SK-N-SH treated with all-trans-retinoic acid at 6 μM for 48 hours (cell line): ENCODE measurements around the gene LRRC7.
A peak's percentile ranks its signal among the peaks of the same experiment; 100 is the strongest.

ENCODE experiments used
- ATAC-seq: fragments of 200-7000 bp; cut with Tn5 transposase; 3 replicates; pipeline ENCODE4 v1.9.1; 2020; ENCODE audit warnings: mild to moderate bottlenecking, moderate library complexity
- ARNTL ChIP-seq: fragments of 450-650 bp; formaldehyde crosslinking; IDR thresholded peaks from 2 replicates; pipeline ENCODE4 v1.5.0; 2020; ENCODE audit warnings: low read depth, mild to moderate bottlenecking, moderate library complexity, borderline replicate concordance
- BACH2 ChIP-seq: fragments of 250-450 bp; sonication (Bioruptor Pico); IDR thresholded peaks from 2 replicates; pipeline ENCODE4 v1.9.0; 2021; ENCODE audit warnings: mild to moderate bottlenecking, borderline replicate concordance
- ESRRG ChIP-seq: fragments of 250-450 bp; sonication (Bioruptor Pico); IDR thresholded peaks from 2 replicates; pipeline ENCODE4 v1.6.1; 2021; ENCODE audit warnings: mild to moderate bottlenecking
- ISL1 ChIP-seq: fragments of 250-450 bp; sonication (Bioruptor Pico); IDR thresholded peaks from 2 replicates; pipeline ENCODE4 v2.1.2; 2022; ENCODE audit warnings: mild to moderate bottlenecking, moderate library complexity
- PPARA ChIP-seq: fragments of 250-450 bp; sonication (Bioruptor Pico); IDR thresholded peaks from 2 replicates; pipeline ENCODE4 v1.5.0; 2020; ENCODE audit warnings: mild to moderate bottlenecking, borderline replicate concordance
- RARB ChIP-seq: fragments of 250-450 bp; sonication (Bioruptor Pico); IDR thresholded peaks from 2 replicates; pipeline ENCODE4 v1.8.0; 2021; ENCODE audit warnings: mild to moderate bottlenecking, moderate library complexity
- SNAI2 ChIP-seq: fragments of 250-450 bp; sonication (Bioruptor Pico); IDR thresholded peaks from 2 replicates; pipeline ENCODE4 v1.5.0; 2020; ENCODE audit warnings: mild to moderate bottlenecking, moderate library complexity
- TCF4 ChIP-seq: fragments of 250-450 bp; sonication (Bioruptor Pico); IDR thresholded peaks from 2 replicates; pipeline ENCODE4 v1.8.0; 2021; ENCODE audit warnings: mild to moderate bottlenecking, moderate library complexity, borderline replicate concordance
- TOX ChIP-seq: fragments of 250-450 bp; sonication (Bioruptor Pico); IDR thresholded peaks from 2 replicates; pipeline ENCODE4 v1.8.0; 2021; ENCODE audit warnings: mild to moderate bottlenecking, moderate library complexity, borderline replicate concordance
- ZC3H10 ChIP-seq: fragments of 250-450 bp; sonication (Bioruptor Pico); IDR thresholded peaks from 2 replicates; pipeline ENCODE4 v1.5.1; 2021; ENCODE audit warnings: mild to moderate bottlenecking, moderate library complexity
- ZFP3 ChIP-seq: fragments of 250-450 bp; sonication (Bioruptor Pico); IDR thresholded peaks from 2 replicates; pipeline ENCODE4 v1.5.0; 2020; ENCODE audit warnings: mild to moderate bottlenecking, moderate library complexity
- ZFP30 ChIP-seq: fragments of 450-650 bp; formaldehyde crosslinking; IDR thresholded peaks from 2 replicates; pipeline ENCODE4 v1.5.0; 2022; ENCODE audit warnings: mild to moderate bottlenecking, moderate library complexity
- ZNF565 ChIP-seq: fragments of 450-650 bp; formaldehyde crosslinking; conservative IDR thresholded peaks from 2 replicates; pipeline ENCODE4 v1.5.0; 2020; ENCODE audit warnings: low read depth, mild to moderate bottlenecking, moderate library complexity
- ZNF8 ChIP-seq: fragments of 450-650 bp; formaldehyde crosslinking; IDR thresholded peaks from 2 replicates; pipeline ENCODE4 v1.5.0; 2020; ENCODE audit warnings: mild to moderate bottlenecking, moderate library complexity
- TF ChIP-seq, protein P1 (sequence below): fragments of 250-450 bp; sonication (Bioruptor Pico); IDR thresholded peaks from 2 replicates; pipeline ENCODE4 v1.5.1; 2021; ENCODE audit warnings: mild to moderate bottlenecking, moderate library complexity
- TF ChIP-seq, protein P2 (sequence below): fragments of 250-450 bp; sonication (Bioruptor Pico); IDR thresholded peaks from 2 replicates; pipeline ENCODE4 v1.8.0; 2021; ENCODE audit warnings: low read depth, mild to moderate bottlenecking, moderate library complexity, borderline replicate concordance
- TF ChIP-seq, protein P3 (sequence below): fragments of 250-450 bp; sonication (Bioruptor Pico); IDR thresholded peaks from 2 replicates; pipeline ENCODE4 v1.5.1; 2020; ENCODE audit warnings: low read depth, mild to moderate bottlenecking, moderate library complexity
- TF ChIP-seq, protein P4 (sequence below): fragments of 250-450 bp; sonication (Bioruptor Pico); IDR thresholded peaks from 2 replicates; pipeline ENCODE4 v1.5.0; 2020; ENCODE audit warnings: mild to moderate bottlenecking, moderate library complexity
- TF ChIP-seq, protein P5 (sequence below): fragments of 250-450 bp; sonication (Bioruptor Pico); IDR thresholded peaks from 2 replicates; pipeline ENCODE4 v1.8.0; 2020; ENCODE audit warnings: mild to moderate bottlenecking, moderate library complexity, borderline replicate concordance

Gene LRRC7

DNA sequence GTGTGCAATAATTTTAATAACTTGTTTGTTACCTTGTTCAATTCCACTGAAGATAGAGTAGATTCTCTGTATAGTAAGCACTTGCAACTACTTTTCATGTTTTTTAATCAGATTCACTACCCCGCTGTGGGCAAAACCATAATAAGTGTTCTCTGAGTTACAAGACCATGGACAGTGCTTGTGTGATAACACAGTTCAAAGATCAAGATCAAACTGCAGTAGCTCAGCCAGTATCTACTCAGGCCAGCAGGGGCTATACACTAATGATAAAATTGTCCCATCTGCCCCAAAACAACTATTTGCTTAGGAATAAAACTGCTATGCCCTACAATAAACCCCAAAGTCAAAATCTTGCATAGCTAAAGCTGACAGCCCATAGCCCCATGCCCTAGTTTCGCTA, 129.6 kb downstream of the LRRC7 start:
- TF ChIP-seq, protein P1, sequence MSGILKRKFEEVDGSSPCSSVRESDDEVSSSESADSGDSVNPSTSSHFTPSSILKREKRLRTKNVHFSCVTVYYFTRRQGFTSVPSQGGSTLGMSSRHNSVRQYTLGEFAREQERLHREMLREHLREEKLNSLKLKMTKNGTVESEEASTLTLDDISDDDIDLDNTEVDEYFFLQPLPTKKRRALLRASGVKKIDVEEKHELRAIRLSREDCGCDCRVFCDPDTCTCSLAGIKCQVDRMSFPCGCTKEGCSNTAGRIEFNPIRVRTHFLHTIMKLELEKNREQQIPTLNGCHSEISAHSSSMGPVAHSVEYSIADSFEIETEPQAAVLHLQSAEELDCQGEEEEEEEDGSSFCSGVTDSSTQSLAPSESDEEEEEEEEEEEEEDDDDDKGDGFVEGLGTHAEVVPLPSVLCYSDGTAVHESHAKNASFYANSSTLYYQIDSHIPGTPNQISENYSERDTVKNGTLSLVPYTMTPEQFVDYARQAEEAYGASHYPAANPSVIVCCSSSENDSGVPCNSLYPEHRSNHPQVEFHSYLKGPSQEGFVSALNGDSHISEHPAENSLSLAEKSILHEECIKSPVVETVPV (CRISPR knock-in tag), result no peak
- TF ChIP-seq ZFP30 (CRISPR knock-in tag), result no peak
- ATAC-seq, result no peak

DNA sequence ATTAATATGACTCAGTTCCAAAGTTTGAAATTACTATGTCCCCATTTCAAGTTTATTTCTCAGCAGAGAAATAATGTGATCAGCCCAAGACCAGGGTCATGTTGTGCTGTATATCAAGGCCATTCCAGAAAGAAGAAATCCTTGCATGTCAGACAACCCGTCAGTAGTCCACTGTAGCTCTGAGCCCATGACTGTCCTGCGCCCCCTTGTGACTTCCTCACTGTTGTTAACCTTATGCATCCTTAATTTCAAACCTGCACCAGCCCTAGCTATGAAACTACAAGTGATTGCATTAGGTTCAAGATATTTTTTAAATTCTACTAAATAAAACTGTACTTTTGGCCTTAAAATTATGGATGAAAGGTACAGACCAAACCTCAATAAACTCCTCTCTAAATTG, 133.0 kb downstream of the LRRC7 start:
- TF ChIP-seq SNAI2 (no peak), ZFP3 (CRISPR knock-in tag) (no peak), ZC3H10 (CRISPR knock-in tag) (no peak), RARB (CRISPR knock-in tag) (no peak), ZFP30 (CRISPR knock-in tag) (no peak), TOX (CRISPR knock-in tag) (no peak), ESRRG (CRISPR knock-in tag) (no peak), ZNF8 (CRISPR knock-in tag) (no peak), PPARA (no peak), ISL1 (CRISPR knock-in tag) (no peak), ZNF565 (CRISPR knock-in tag) (no peak)
- TF ChIP-seq, protein P2, sequence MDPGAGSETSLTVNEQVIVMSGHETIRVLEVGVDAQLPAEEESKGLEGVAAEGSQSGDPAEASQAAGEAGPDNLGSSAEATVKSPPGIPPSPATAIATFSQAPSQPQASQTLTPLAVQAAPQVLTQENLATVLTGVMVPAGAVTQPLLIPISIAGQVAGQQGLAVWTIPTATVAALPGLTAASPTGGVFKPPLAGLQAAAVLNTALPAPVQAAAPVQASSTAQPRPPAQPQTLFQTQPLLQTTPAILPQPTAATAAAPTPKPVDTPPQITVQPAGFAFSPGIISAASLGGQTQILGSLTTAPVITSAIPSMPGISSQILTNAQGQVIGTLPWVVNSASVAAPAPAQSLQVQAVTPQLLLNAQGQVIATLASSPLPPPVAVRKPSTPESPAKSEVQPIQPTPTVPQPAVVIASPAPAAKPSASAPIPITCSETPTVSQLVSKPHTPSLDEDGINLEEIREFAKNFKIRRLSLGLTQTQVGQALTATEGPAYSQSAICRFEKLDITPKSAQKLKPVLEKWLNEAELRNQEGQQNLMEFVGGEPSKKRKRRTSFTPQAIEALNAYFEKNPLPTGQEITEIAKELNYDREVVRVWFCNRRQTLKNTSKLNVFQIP, result no peak
- TF ChIP-seq, protein P3, sequence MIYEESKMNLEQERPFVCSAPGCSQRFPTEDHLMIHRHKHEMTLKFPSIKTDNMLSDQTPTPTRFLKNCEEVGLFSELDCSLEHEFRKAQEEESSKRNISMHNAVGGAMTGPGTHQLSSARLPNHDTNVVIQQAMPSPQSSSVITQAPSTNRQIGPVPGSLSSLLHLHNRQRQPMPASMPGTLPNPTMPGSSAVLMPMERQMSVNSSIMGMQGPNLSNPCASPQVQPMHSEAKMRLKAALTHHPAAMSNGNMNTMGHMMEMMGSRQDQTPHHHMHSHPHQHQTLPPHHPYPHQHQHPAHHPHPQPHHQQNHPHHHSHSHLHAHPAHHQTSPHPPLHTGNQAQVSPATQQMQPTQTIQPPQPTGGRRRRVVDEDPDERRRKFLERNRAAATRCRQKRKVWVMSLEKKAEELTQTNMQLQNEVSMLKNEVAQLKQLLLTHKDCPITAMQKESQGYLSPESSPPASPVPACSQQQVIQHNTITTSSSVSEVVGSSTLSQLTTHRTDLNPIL, result no peak
- ATAC-seq, result peak; percentile 80

DNA sequence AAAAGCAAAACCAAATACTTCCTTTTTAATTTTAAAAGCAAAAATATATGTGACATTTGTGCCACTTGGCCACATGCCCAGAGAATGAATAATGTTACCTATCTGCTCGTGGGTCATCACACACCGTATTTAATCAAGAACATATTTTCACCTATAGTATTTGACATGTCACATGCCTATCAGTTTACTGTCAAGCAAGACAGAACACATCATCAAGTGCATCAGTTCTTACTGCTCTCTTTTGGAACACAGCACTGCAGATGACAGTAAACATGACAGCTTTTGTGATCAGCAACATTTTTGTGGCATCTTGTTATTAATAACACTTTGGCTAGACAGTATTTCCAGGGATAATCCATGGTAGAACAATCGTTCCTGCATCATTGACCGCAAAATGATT, 134.4 kb downstream of the LRRC7 start:
- ATAC-seq, result no peak

DNA sequence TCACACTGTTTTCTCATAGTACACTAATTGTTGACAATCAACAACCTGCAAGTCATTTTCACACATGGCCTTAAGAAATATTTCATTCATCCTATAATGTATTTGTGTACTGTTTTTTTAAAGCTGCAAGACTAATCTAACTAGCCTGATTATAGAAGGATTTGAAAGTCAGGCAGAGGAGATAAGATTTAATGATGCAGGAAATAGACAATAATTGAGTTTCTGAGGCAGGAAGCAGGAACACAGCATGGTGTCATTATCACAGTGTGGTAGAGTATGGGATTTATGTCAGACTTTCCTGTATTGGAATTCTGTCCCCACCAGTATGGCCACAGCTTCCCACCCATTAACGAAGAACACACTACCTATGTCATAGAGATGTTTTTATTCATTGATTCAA, 138.8 kb downstream of the LRRC7 start:
- TF ChIP-seq, protein P1 (CRISPR knock-in tag), result 0 out of 2 replicates have a peak, but pooled peaks have one; percentile 51
- TF ChIP-seq BACH2 (no peak), SNAI2 (peak; percentile 48; the same call in 1 of the 2 replicates), TCF4 (CRISPR knock-in tag) (peak; percentile 84)
- TF ChIP-seq, protein P4, sequence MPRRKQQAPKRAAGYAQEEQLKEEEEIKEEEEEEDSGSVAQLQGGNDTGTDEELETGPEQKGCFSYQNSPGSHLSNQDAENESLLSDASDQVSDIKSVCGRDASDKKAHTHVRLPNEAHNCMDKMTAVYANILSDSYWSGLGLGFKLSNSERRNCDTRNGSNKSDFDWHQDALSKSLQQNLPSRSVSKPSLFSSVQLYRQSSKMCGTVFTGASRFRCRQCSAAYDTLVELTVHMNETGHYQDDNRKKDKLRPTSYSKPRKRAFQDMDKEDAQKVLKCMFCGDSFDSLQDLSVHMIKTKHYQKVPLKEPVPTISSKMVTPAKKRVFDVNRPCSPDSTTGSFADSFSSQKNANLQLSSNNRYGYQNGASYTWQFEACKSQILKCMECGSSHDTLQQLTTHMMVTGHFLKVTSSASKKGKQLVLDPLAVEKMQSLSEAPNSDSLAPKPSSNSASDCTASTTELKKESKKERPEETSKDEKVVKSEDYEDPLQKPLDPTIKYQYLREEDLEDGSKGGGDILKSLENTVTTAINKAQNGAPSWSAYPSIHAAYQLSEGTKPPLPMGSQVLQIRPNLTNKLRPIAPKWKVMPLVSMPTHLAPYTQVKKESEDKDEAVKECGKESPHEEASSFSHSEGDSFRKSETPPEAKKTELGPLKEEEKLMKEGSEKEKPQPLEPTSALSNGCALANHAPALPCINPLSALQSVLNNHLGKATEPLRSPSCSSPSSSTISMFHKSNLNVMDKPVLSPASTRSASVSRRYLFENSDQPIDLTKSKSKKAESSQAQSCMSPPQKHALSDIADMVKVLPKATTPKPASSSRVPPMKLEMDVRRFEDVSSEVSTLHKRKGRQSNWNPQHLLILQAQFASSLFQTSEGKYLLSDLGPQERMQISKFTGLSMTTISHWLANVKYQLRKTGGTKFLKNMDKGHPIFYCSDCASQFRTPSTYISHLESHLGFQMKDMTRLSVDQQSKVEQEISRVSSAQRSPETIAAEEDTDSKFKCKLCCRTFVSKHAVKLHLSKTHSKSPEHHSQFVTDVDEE (CRISPR knock-in tag), result peak; percentile 72; the same call in 1 of the 2 replicates
- TF ChIP-seq, all 23 proteins: peak for 4
- no peak for ATAC-seq

More for the DNA sequence above, 134.4 kb downstream of the LRRC7 start:
- TF ChIP-seq ZFP30 (CRISPR knock-in tag) (no peak), TCF4 (CRISPR knock-in tag) (no peak), ARNTL (CRISPR knock-in tag) (no peak), ZNF8 (CRISPR knock-in tag) (no peak), PPARA (no peak), ISL1 (CRISPR knock-in tag) (no peak), ZNF565 (CRISPR knock-in tag) (no peak)
- TF ChIP-seq, protein P5, sequence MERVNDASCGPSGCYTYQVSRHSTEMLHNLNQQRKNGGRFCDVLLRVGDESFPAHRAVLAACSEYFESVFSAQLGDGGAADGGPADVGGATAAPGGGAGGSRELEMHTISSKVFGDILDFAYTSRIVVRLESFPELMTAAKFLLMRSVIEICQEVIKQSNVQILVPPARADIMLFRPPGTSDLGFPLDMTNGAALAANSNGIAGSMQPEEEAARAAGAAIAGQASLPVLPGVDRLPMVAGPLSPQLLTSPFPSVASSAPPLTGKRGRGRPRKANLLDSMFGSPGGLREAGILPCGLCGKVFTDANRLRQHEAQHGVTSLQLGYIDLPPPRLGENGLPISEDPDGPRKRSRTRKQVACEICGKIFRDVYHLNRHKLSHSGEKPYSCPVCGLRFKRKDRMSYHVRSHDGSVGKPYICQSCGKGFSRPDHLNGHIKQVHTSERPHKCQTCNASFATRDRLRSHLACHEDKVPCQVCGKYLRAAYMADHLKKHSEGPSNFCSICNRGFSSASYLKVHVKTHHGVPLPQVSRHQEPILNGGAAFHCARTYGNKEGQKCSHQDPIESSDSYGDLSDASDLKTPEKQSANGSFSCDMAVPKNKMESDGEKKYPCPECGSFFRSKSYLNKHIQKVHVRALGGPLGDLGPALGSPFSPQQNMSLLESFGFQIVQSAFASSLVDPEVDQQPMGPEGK, result no peak
- TF ChIP-seq, protein P3, result no peak
- TF ChIP-seq, all 23 proteins: peak for 0
